Measurements from ENCODE around the gene RNF19B. TPM values are rescaled to one million over a fixed set of nuclear protein-coding genes. Genes with fewer than 3 reads are reported as not detected.

RNF19B gene
- total RNA-seq, 4 donors from 2014 or later = 13.7 to 21.7 (median 17.4) TPM

- TF ChIP-seq CTCF (IDR thresholded peaks at IDR 0.05; ENCODE audit: low read depth) = no peak
Observed at GRCh38 chr1:32947669-32948389, 16.8 kb downstream of the RNF19B start.

GRCh38 chr1:32946413-32946812 lies 18.2 kb downstream of the RNF19B start:
- no peak for TF ChIP-seq CTCF (IDR thresholded peaks at IDR 0.05; ENCODE audit: low read depth)

GRCh38 chr1:32944180-32944579 lies 20.4 kb downstream of the RNF19B start:
- no peak for TF ChIP-seq CTCF (IDR thresholded peaks at IDR 0.05; ENCODE audit: low read depth)

- no peak for TF ChIP-seq CTCF (IDR thresholded peaks at IDR 0.05; ENCODE audit: low read depth)
Observed at GRCh38 chr1:32939655-32940371, 24.8 kb downstream of the RNF19B start.

GRCh38 chr1:32937061-32937460 lies 27.5 kb downstream of the RNF19B start:
- TF ChIP-seq CTCF (IDR thresholded peaks at IDR 0.05; ENCODE audit: low read depth) = no peak

GRCh38 chr1:32934535-32934934 lies 30.1 kb downstream of the RNF19B start:
- no peak for TF ChIP-seq CTCF (IDR thresholded peaks at IDR 0.05; ENCODE audit: low read depth)

GRCh38 chr1:32933742-32934322 lies 30.8 kb downstream of the RNF19B start:
- TF ChIP-seq CTCF (IDR thresholded peaks at IDR 0.05; ENCODE audit: low read depth) = no peak
